GM19035 (cell line): Measurements from ENCODE around the gene METTL9.
"Not testable (repeated sequence)": the region's sequence is repeated elsewhere in the genome, so short reads cannot be mapped to it uniquely, and the experiment has no call there.

ENCODE experiments used
- ATAC-seq: cut with Tn5 transposase; IDR thresholded peaks from one replicate; pipeline ENCODE4 v1.9.1; 2021; ENCODE audit not compliant: unreplicated experiment

Gene METTL9

DNA sequence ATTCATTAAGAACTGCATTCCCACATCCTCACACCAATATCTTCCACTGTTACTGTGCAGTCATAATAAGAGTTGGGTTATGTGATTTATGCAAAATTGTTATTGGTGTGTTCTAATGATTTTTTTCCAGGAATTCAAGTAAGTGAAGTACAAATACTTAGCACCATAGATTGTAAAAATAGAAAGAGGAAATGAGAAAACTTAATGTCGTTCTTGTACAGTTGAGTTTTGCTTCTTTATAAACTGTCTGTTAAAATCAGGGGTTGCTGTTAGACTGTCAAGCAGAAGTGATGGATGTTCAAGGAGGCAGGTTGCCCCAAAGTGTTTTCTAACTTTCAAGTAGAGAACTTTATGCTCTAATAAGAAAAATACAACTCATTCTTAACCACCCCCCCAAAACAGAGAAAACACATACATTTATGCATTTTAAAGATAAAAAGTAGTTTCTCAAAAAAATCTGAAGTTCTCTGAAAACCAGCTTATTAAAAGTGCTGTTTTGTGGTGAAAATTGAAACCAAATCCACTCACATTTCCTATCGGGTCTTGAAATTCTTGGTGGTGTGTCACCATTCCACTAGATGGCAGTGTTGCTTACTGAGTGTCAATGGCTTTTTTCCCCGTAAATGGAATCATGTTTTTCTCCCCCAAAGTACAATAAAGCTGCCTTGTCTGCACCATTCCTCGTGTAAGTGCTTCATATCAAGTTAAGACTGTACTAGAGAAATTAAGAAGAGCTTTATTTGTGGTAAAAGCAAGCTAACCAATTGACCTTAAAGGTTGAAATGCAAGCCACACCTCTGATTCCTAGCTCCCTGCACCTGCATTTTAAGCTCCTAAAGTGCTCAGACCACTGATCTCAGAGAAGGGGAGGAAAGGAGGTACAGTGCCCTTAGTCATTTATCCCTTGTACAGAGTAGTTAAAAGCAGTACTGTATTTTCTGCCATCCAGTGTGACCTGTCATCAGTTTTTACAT, 57.7 kb downstream of the METTL9 start:
- ATAC-seq = no peak

DNA sequence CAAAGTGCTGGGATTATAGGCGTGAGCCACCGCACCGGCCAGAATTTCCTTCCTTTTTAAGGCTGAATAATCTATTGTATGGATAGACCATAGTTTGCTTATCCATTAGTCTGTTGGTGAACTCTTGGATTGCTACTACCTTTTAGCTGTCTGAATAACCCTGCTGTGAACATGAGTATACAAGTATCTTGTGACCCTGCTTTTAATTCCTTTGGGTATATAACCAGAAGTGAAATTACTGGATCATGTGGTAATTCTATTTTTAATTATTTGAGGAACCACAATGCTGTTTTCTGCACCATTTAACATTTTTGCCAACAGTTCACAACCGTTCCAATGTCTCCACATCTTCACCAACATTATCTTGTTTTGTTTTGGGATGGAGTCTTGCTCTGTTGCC, 59.7 kb downstream of the METTL9 start:
- ATAC-seq = no peak

DNA sequence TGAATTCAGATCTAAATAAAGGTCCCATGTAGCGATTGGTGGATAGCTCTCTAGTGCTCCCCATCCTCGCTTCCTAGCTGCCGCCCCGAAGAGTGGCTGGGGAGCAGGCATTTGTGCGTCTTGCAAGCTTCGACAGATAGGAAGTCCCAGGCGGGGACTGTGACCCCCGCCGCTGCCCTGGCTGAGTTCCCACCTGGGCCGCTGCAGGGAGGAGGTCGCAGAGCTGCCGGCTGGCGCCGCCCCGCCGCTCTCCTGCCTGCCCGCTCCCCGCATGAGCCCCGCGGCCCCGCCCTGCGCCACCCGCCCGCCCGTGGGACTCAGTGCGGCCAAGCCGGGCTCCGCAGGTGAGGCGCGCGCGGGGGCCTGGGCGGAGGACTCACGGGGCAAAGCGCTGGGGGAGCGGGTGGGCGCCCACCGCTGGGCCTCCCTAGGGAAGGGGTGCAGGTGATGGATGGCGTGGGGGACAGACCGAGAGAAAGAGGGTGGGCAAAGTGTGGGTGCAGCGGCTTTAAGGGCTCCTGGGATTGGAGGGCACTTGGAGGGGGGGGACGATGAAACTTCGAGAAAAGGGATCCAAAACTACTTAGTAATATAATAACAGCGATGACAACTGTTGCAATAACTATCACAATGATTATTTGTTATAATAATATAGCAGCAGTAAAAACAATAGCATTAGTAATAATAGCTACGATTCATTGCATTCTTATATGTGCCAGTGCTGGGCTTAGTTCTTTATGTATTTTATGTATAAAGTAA, 64.7 kb downstream of the METTL9 start, which contains the start of gene OTOA:
OTOA (plus strand) TSS at position 80 of the 759 bp plus-strand sequence. CDS start 14,547 bp downstream, outside the sequence.
- no peak for ATAC-seq

DNA sequence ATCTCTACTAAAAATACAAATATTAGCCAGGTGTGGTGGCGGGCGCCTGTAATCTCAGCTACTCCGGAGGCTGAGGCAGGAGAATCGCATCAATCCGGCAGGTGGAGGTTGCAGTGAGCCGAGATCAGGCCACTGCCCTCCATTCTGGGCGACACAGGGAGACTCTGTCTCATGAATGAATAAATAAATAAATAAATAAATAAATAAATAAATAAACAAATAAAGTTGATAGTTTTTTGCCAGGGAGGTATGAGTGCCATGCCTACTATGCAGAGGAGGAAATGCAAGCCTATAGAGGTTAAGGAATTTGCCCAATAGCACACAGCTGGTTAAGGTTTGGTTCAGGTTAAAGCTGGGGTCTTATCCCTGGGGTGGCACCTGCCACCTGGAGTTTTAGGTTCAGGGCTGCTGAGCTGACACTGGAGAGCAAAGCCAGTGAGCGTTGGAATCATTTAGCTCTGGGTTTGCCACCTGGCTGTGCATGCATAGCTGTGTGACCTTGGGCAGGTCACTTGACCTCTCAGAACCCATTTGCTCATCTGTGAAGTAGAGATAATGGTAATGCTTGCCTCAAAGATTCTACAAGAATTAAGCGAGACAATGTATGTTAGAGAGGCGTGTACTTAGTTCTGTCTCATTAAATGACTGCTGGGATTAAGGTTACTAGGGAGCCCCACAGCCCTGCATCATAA, 65.6 kb downstream of the METTL9 start:
- no peak for ATAC-seq

DNA sequence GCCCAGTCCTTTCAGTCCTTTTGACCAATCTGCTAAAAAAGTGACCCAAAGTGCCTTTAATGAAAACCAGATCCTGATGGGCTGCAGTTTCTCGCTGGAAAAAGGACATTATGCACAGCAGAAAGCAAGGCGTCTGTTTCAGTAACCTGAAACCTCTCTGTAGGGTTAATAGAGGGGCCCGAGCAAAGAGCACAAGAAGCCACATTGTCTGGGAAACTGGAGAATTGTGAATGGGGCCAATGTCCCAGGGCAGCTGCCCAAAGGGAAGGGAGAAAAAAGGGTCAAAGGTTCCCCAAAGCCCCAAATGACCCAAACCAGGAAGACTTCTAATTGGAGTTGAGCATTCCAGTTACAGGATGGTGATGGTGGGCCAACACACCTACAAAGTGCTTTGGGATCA, 67.4 kb downstream of the METTL9 start:
- no peak for ATAC-seq

DNA sequence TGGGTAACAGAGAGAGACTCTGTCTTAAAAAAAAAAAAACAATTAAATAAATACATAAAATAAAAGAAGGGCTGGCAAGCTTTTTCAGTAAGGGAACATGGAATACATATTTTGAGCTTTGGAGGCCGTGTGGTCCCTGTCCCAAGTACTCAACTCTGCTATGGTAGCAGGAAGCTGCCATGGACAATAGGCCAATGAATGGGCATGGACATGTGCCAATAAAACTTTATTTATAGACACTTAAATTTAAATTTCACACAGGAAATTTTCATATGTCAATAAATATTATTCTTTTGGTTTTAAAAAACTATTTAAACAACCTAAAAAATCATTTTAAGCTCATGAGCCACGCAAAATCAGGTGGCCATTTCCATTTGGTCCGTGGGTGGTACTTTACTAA, 68.2 kb downstream of the METTL9 start:
- no peak for ATAC-seq

DNA sequence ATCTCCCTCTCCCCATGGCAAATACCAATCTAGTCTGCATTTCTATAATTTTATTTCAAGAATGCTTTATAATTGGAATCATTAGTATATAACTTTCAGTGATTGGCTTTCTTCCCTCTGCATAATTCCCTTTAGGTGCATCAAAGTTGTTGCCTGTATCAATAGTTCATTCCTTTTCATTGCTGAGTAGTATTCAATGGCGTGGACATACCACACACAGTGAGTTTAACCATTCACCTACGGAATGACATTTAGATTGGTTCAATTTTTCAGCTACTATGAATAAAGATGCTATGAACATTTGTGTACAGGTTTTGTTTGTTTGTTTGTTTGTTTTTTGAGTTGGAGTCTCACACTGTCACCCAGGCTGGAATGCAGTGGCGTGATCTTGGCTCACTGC, 74.1 kb downstream of the METTL9 start:
- no peak for ATAC-seq

DNA sequence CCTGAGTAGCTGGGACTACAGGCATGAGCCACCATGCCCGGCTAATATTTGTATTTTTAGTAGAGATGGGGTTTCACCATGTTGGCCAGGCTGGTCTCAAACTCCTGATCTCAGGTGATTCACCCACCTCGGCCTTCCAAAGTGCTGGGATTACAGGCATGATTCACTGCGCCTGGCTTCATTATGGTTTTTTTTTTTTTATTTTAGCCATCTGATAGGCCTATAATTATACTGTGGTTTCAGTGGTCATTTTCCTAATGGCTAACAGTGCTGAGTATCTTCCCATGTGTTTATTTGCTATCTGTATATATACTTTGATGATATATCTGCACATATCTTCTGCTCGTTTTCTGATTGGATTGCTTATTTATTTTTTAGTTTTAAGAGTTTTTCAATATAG, 75.1 kb downstream of the METTL9 start:
- not testable (repeated sequence) for ATAC-seq

DNA sequence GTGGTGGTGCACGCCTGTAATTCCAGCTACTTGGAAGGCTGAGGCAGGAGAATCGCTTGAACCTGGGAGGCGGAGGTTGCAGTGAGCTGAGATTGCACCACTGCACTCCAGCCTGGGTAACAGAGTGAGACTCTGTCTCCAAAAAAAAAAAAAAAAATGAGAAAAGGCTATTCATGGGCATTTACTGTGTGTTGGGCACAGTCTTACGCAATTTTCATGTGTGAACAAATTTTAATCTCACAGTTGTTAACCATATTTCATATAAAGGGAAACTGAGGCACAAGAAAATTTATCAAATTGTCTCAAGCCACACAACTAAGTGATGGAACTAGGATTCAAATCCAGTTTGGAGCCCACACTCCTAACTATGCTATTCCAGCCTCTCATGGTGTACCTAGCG, 81.3 kb downstream of the METTL9 start:
- not testable (repeated sequence) for ATAC-seq

DNA sequence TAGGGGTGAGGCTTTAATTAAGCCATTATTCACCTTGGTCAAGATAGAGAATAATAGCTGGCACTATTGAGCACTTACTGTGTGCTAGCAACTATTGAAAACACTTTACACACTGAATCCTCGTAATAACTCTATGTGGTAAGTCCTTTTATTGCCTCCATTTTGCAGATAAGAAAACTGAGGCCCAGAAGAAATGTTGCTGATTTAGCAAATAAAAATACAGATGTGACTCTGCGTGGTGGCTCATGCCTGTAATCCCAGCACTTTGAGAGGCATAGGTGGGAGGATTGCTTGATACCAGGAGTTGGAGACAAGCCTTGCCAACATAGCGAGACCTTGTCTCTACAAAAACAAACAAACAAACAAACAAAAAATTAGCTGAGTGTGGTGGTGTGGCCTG, 83.8 kb downstream of the METTL9 start:
- ATAC-seq = no peak

DNA sequence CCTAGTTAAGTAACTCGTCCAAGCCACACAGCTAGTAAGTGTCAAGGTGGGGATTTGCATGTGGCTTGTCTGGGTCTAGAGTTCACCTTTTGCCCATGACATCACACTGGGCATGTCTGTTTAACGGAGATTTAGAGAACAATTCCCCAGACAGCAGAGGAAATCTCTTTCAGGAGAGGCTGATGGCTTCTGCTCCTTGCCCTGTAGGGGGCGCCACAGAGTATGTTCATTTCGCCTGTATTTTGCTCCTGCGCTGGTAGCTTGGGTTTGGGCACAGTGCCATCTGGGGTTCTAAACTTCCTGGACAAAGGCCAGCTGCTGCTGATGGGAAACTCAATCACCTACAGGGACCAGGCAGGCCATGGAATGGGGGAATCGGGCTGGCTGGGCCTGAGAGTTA, 84.8 kb downstream of the METTL9 start:
- no peak for ATAC-seq

DNA sequence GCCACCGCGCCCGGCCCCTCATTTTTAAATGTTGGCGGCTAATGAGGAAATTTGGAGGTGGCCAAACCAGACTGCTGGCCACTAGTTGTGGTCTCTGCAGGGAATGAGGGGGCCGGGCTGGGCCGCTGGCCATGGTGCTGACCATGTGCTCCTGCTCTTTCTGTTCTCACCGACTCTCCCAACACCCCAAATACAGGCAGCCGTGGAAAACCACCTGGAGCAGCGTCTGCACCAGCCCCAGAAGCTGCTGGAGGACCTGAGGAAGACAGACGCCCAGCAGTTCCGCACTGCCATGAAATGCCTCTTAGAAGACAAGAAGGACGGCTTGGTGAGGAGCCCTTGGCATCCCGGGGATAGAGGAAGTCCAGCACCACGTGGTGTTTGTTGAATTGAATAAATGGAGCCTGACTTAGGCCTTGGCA, 85.7 kb downstream of the METTL9 start:
- no peak for ATAC-seq

DNA sequence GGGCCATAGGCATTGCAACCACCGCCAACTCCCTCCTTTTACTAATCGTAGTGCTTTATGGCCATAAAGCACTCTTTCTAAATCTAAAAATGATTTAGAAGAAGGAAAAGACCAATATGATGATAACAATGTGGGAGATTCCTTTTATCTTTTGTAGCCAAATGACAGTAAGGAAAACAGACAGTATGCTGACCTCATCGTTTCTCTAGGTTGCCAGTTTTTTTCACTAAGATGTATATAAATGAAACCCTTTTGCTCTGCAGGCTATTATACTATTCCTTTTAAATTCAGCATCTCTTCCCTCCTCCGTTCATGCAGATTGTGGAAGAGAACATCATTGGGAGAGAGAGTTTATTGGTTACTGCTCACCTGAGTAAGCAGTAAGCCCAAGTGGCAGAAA, 89.7 kb downstream of the METTL9 start:
- ATAC-seq = no peak

DNA sequence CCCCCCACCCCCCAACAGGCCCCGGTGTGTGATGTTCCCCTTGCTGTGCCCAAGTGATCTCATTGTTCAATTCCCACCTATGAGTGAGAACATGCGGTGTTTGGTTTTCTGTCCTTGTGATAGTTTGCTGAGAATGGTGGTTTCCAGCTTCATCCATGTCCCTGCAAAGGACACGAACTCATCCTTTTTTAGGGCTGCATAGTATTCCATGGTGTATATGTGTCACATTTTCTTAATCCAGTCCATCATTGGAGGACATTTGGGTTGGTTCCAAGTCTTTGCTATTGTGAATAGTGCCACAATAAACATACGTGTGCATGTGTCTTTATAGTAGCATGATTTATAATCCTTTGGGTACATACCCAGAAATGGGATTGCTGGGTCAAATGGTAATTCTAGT, 91.6 kb downstream of the METTL9 start:
- ATAC-seq = not testable (repeated sequence)

DNA sequence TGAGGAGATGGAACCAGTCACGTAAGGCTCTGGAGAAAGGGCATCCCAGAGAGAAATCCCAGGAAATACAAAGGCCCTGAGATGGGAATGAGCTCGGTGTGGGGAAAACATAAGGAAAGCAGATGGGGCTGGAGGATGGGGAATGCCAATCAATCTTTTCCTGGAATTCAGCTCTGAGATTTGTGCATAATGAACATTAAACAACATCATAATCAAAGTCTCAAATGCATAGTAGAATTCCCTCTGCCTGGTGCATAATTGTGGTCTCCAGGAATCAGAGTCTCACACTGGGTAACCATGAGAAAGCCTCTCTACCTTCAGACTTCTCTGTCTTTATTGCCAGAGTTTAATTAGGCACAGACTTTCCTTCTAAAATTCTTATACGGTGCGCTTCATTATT, 95.2 kb downstream of the METTL9 start:
- ATAC-seq = no peak

DNA sequence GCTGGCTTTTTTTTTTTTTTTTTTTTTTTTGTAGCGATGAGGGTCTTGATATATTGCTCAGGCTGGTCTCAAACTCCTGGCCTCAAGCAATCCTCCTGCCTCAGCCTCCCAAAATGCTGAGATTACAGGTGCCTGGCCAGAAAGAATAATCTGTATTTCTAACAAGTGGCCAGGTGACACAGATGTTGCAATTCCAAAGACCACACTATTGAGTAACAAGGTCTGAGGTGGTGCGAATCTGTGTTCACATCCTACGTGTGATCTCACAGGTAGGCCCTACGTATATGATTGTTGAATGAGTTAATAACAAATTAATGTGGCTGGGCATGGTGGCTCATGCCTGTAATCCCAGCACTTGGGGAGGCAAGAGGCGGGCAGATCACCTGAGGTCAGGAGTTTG, 97.7 kb downstream of the METTL9 start:
- no peak for ATAC-seq

DNA sequence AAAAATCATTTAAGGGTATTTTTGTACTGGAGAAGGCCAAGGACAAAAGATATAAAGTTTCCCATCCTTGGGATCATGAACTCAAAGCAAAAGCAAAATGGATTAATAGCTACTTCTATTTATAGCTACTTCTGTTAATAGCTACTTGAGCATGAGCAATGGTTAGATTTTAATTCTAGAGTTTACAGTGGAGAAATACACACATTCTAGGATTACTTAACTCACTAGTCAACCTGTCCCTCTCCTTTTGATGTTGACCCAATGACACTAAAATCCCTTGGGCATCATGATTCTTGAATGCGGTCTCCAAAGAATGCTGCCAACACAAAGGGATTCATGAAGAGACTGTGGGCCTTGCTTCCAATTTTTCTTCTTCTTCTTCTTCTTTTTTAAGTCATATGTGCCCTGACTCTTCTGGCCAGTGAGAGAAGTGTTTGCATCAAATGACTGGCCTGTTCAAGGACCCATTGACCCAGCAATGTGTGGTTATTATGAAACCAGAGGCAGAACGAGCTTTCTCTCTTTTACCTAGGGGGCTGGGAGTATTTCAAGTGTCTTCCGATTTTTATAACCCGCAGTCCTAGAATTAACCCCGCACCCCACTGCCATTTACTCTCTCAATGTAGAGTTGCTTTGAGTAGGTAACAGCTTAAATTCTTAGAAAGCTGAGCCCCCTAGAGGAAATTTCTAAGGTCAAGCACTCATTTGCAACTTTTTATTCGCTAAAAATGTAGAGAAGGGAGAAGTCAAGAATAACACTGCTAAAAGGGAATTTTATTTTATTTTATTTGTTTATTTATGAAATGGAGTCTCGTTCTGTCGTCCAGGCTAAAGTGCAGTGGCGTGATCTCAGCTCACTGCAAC, 99.0 kb downstream of the METTL9 start:
- ATAC-seq = no peak

DNA sequence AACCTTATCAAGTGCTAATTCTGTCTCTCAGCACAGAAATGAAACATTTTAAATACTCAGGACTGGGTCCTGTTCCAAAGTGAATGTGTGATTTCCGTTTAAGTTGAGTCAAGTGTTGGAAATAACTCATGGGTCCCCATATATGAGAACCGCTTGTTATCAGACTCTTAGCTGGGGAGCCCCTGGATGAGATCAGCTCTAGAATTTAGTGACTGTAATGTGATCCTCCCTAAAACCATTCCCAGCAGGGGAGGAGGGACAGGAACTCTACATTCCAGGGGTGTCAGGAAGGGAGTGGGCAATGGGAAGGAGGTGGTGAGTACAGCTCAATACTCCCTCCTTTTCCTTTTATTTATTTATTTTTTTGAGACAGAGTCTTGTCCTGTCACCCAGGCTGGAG, 101.9 kb downstream of the METTL9 start:
- no peak for ATAC-seq

DNA sequence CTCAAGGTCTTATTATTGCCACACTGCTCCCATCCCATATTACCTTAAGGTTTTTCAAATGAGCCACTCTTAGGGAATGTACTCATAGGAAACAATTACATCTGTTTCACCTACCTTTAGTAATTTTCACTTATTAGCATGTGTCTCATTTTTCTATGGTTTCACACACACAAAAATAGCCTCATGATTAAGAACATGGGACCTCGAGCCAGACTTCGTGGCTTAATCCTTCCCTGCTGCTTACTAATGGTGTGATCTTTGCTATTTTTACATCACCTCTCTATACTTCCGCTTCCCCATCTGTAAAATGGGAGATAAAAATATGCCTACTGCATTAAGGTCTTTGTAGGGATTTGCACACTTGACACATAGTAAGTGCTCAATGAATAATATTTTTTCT, 102.9 kb downstream of the METTL9 start:
- ATAC-seq = no peak

DNA sequence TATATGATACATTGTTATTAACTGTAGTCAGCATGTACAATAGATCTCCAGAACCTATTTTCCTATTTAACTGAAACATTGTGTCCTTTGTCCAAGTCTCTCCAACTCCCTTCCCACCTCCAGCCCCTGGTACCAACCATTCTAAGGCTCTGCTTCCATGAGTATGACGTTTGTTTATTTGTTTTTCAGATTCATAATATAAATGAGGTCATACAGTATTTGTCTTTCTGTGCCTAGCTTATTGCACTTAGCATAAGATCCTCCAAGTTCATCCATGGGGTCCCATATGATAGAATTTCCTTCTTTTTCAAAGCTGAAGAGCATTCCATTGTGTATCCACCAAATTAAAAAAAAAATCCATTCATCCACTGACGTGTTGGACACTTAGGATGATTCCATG, 103.8 kb downstream of the METTL9 start:
- no peak for ATAC-seq
